Adrenal gland (tissue), 12 donors: ENCODE results near the gene NUDT22. TPM values are rescaled to one million over a fixed set of nuclear protein-coding genes. Genes with fewer than 3 reads are reported as not detected.

Source experiments
- DNase-seq, 7 donors: peaks; one replicate each; pipeline ENCODE4 v3.0.0-alpha.2; 2019 to 2020
- H3K27ac ChIP-seq, 5 donors: fragments of 200-600 bp; sonication (generic) in 4 of 5; 1 replicate in 3 of 5; 2 replicates in 2 of 5; pipeline versions ENCODE4 v1.5.1 to v1.8.0; 2016 to 2020; ENCODE audit warnings: mild to moderate bottlenecking in 1 of 5
- H3K27me3 ChIP-seq: fragments of 200-600 bp; 2 replicates; pipeline ENCODE4 v1.8.0; 2021
- H3K36me3 ChIP-seq, 2 donors: fragments of 200-600 bp; replicated peaks in 1 of 2; 1 replicate in 1 of 2; 2 replicates in 1 of 2; pipeline versions ENCODE4 v1.5.1 to v1.8.0; 2018 to 2022
- H3K4me1 ChIP-seq, 2 donors: fragments of 200-600 bp; replicated peaks in 1 of 2; 1 replicate in 1 of 2; 2 replicates in 1 of 2; pipeline versions ENCODE4 v1.5.1 to v1.8.0; 2018 to 2021
- H3K4me3 ChIP-seq, 4 donors: fragments of 200-600 bp; sonication (generic) in 3 of 4; one replicate each; pipeline ENCODE4 v1.5.1; 2016 to 2018
- H3K9me3 ChIP-seq, 3 donors: fragments of 200-600 bp; sonication (generic) in 1 of 3; replicated peaks in 1 of 3; 1 replicate in 2 of 3; 2 replicates in 1 of 3; pipeline versions ENCODE4 v1.5.1 to v1.8.0; 2016 to 2021
- CTCF ChIP-seq, 6 experiments: fragments of 450-650 bp in 4 of 6; fragments of 200-600 bp in 2 of 6; sonication (generic) in 1 of 6; IDR thresholded peaks; 1 replicate in 5 of 6; 2 replicates in 1 of 6; pipeline versions ENCODE4 v1.5.1 to v1.8.0; 2016 to 2021; ENCODE audit warnings: antibody characterized with exemption in 6 of 6, mild to moderate bottlenecking in 2 of 6, moderate library complexity in 1 of 6
- POLR2A ChIP-seq, 2 donors: fragments of 450-650 bp; IDR thresholded peaks; one replicate each; pipeline ENCODE4 v1.6.1; 2017; ENCODE audit warnings: antibody characterized with exemption in 2 of 2, mild to moderate bottlenecking in 2 of 2, moderate library complexity in 1 of 2
- WGBS, 4 donors: extraction: QIAGEN DNeasy Blood & Tissue Kit in 2 of 4; methylation state at CpG; one replicate each; pipeline versions ENCODE4 v1.1.5 to v1.1.7; 2013 to 2017; 5-methylcytosine and 5-hydroxymethylcytosine counted together
- intact Hi-C, 2 donors: fragments of 100-400 bp; cut with DNase I; formaldehyde crosslinking; loops; one replicate each; pipeline versions ENCODE4 v1.14.1 to v1.15.0; 2022 to 2023
- polyA plus RNA-seq, 3 donors: library from polyadenylated mRNA; stranded (reverse); fragments of 200-250 nt in 2 of 3; fragments of 350-450 nt in 1 of 3; fragmentation: Illumina TruSeq in 1 of 3; extraction: RNeasy Lipid Tissue Mini Kit (QIAGEN cat#74804) in 1 of 3; gene quantifications; one replicate each; pipeline ENCODE4 v1.2.3, GENCODE V29; 2013 to 2014
- total RNA-seq, 9 donors: library from RNA; depleted of rRNA in 4 of 9; stranded (reverse); fragments of >200 nt in 4 of 9; fragments of 120-200 nt in 1 of 9; fragmentation: NEBNext Ultra II Directional in 1 of 9; extraction: Animal tissue kit (Norgen Biotek cat#: 25700) in 1 of 9; gene quantifications; one replicate each; pipeline versions ENCODE4 v1.1.0 to v1.2.4, GENCODE V29; 2013 to 2023
- donor health status: healthy with polysubstance abuse.
- donor health status: Bipolar disorder and iron deficiency.
- donor health status: DM: yes; HTN: yes; CAD: no.
- donor health status: DM: no; HTN: no; CAD: no.
- donor health status: DM: no; HTN: no; CAD: no.
- donor health status: DM: yes; HTN: yes; CAD: no.

Gene NUDT22
- total and polyA plus RNA-seq, 12 donors: 19.5 to 190 (median 80.8) TPM

DNA sequence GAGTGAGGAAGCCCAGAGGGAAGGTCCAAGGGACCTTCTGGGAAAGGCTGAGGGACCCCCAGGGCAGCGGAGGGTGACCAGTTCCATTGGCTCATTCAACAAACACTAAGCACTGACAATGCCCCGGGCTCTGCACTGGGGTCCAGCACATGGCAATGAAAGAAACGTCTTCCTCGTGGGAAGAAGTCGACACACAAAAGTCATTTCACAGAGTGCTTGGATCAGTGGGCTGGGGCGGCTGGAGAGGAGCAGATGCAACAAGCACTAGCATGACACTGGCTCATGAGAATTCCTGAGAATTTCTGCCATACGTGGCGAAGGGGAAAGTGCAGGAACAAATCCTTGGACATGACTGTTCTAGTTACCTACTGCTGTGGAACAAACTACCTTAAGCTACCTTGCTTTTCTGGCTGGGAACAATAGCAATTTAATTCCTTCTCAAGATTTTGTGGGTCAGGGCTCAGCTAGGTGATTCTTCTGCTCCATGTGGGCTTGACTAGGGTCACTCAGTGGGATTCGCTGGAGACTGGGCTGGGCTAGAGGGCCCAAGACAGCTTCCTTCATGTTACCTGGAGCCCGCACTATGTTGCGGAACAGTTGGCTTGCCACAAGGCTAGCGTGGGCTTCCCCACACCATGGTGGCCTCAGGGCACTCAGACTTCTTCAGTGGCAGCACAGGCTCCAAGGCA is 47.0 kb upstream of the NUDT22 start:
- DNase-seq: no peak
- TF ChIP-seq POLR2A (IDR thresholded peaks at IDR 0.05) (no peak), CTCF (IDR thresholded peaks at IDR 0.05) (no peak)
- Histone ChIP-seq H3K4me1 (peaks cover 22 to 33% of the 10 kb centered on the region in 2 donors), H3K27me3 (no peaks in the 10 kb centered on the region), H3K27ac (no peak overlapping the region), H3K9me3 (no peaks in the 10 kb centered on the region), H3K36me3 (no peaks in the 10 kb centered on the region), H3K4me3 (no peak overlapping the region)
- intact Hi-C loops: no loop called here
- WGBS, 4 donors: 87 to 96% (median 94%) methylated on average over 8 to 12 of the region's 12 CpGs

GRCh38 chr11:64180891-64181290 is 45.2 kb upstream of the NUDT22 start:
- peak overlapping the region in 1 of 4 donors; percentile 6 for H3K4me3 ChIP-seq
- TF ChIP-seq POLR2A (IDR thresholded peaks at IDR 0.05) (no peak), CTCF (IDR thresholded peaks at IDR 0.05) (no peak)
- WGBS, 4 donors: 45 to 54% (median 52%) methylated on average over 5 of the region's 5 CpGs
- intact Hi-C loops: no loop called here
- DNase-seq: peak in 3 of 7 donors; percentile 38 to 41 (median 39)
- peak overlapping the region in 4 of 5 donors; percentile 21 to 90 (median 76) for H3K27ac ChIP-seq
- no peaks in the 10 kb centered on the region for H3K36me3 ChIP-seq
- H3K27me3 ChIP-seq: no peaks in the 10 kb centered on the region
- peaks cover 28 to 44% of the 10 kb centered on the region in 2 donors for H3K4me1 ChIP-seq
- H3K9me3 ChIP-seq: no peaks in the 10 kb centered on the region

GRCh38 chr11:64181506-64182411 is 44.3 kb upstream of the NUDT22 start:
- DNase-seq: peak; percentile 93 to 99 (median 97)
- WGBS, 4 donors: 25 to 49% (median 35%) methylated on average over 11 to 17 of the region's 17 CpGs
- H3K27me3 ChIP-seq: no peaks in the 10 kb centered on the region
- H3K27ac ChIP-seq: peak overlapping the region; percentile 21 to 90 (median 66)
- no peak for TF ChIP-seq CTCF (IDR thresholded peaks at IDR 0.05)
- TF ChIP-seq POLR2A (IDR thresholded peaks at IDR 0.05): peak; percentile 79 to 98
- no peaks in the 10 kb centered on the region for H3K9me3 ChIP-seq
- peak overlapping the region in 1 of 4 donors; percentile 6 for H3K4me3 ChIP-seq
- H3K36me3 ChIP-seq: no peaks in the 10 kb centered on the region
- peaks cover 28 to 44% of the 10 kb centered on the region in 2 donors for H3K4me1 ChIP-seq
- intact Hi-C loops: no loop called here

DNA sequence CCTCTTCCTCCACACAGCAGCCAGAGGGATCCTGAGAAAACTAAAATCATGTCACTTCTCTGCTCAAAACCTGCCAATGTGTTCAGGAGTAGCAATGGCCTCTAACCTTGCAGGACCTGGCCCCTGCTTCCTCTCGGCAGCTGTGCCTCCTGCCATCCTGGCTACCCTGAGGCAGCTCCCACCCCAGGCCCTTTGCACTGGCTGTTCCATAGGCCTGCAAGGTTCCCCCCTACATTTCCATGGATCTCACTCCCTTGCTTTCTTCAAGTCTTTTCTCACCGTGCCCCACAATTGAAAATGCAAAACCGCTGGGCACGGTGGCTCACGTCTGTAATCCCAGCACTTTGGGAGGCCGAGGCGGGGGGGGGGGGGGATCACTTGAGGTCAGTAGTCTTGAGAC is 42.2 kb upstream of the NUDT22 start:
- TF ChIP-seq CTCF (IDR thresholded peaks at IDR 0.05) (no peak), POLR2A (IDR thresholded peaks at IDR 0.05) (no peak)
- Histone ChIP-seq H3K27ac (peak overlapping the region in 3 of 5 donors; percentile 16 to 90 (median 53)), H3K36me3 (peaks cover 0 to 6% of the 10 kb centered on the region in 2 donors), H3K4me1 (peaks cover 28 to 45% of the 10 kb centered on the region in 2 donors), H3K27me3 (no peaks in the 10 kb centered on the region), H3K4me3 (no peak overlapping the region), H3K9me3 (no peaks in the 10 kb centered on the region)
- 71 to 86% (median 82%) methylated on average over 6 to 7 of the region's 7 CpGs for WGBS, 4 donors
- peak in 1 of 7 donors; percentile 22 for DNase-seq
- intact Hi-C loops: no loop called here
